ENCODE results near the gene FGFR1OP2.

The FGFR1OP2 gene

GRCh38 chr12:27006797-27007467 lies 68.7 kb downstream of the FGFR1OP2 start:
- H3K4me3 ChIP-seq (ENCODE audit: low read length): no peak overlapping the region
- no peak for TF ChIP-seq CTCF (conservative IDR thresholded peaks at IDR 0.05; ENCODE audit: low read length)
- DNase-seq (ENCODE audit: low read depth): no peak

- TF ChIP-seq CTCF (conservative IDR thresholded peaks at IDR 0.05; ENCODE audit: low read length): no peak
- DNase-seq (ENCODE audit: low read depth): no peak
- no peak overlapping the region for H3K4me3 ChIP-seq (ENCODE audit: low read length)
Observed at GRCh38 chr12:27008081-27008480, 69.8 kb downstream of the FGFR1OP2 start.

- TF ChIP-seq CTCF (conservative IDR thresholded peaks at IDR 0.05; ENCODE audit: low read length): no peak
- no peak overlapping the region for H3K4me3 ChIP-seq (ENCODE audit: low read length)
Observed at GRCh38 chr12:27009881-27010301, 71.6 kb downstream of the FGFR1OP2 start.

GRCh38 chr12:27012239-27012981 lies 74.1 kb downstream of the FGFR1OP2 start:
- no peak for DNase-seq (ENCODE audit: low read depth)
- H3K4me3 ChIP-seq (ENCODE audit: low read length): no peak overlapping the region
- TF ChIP-seq CTCF (conservative IDR thresholded peaks at IDR 0.05; ENCODE audit: low read length): no peak

More at GRCh38 chr12:27009881-27010301, 71.6 kb downstream of the FGFR1OP2 start:
- peak; percentile 9 for DNase-seq (ENCODE audit: low read depth)

- no peak for TF ChIP-seq CTCF (conservative IDR thresholded peaks at IDR 0.05; ENCODE audit: low read length)
- DNase-seq (ENCODE audit: low read depth): no peak
- no peak overlapping the region for H3K4me3 ChIP-seq (ENCODE audit: low read length)
Observed at GRCh38 chr12:27012982-27013255, 74.6 kb downstream of the FGFR1OP2 start.

- H3K4me3 ChIP-seq (ENCODE audit: low read length): peak overlapping the region; percentile 87
- no peak for TF ChIP-seq CTCF (conservative IDR thresholded peaks at IDR 0.05; ENCODE audit: low read length)
- DNase-seq (ENCODE audit: low read depth): peak; percentile 34
Observed at GRCh38 chr12:27013611-27014084, 75.4 kb downstream of the FGFR1OP2 start.

Data from AG10803 (cell line).